GM18508 (cell line): ENCODE measurements around the gene CREBZF.

Source experiments
- ATAC-seq: cut with Tn5 transposase; IDR thresholded peaks from one replicate; pipeline ENCODE4 v1.9.1; 2021; ENCODE audit warnings: moderate number of reproducible peaks; ENCODE audit not compliant: insufficient read depth, unreplicated experiment

The CREBZF gene, protein sequence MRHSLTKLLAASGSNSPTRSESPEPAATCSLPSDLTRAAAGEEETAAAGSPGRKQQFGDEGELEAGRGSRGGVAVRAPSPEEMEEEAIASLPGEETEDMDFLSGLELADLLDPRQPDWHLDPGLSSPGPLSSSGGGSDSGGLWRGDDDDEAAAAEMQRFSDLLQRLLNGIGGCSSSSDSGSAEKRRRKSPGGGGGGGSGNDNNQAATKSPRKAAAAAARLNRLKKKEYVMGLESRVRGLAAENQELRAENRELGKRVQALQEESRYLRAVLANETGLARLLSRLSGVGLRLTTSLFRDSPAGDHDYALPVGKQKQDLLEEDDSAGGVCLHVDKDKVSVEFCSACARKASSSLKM

DNA sequence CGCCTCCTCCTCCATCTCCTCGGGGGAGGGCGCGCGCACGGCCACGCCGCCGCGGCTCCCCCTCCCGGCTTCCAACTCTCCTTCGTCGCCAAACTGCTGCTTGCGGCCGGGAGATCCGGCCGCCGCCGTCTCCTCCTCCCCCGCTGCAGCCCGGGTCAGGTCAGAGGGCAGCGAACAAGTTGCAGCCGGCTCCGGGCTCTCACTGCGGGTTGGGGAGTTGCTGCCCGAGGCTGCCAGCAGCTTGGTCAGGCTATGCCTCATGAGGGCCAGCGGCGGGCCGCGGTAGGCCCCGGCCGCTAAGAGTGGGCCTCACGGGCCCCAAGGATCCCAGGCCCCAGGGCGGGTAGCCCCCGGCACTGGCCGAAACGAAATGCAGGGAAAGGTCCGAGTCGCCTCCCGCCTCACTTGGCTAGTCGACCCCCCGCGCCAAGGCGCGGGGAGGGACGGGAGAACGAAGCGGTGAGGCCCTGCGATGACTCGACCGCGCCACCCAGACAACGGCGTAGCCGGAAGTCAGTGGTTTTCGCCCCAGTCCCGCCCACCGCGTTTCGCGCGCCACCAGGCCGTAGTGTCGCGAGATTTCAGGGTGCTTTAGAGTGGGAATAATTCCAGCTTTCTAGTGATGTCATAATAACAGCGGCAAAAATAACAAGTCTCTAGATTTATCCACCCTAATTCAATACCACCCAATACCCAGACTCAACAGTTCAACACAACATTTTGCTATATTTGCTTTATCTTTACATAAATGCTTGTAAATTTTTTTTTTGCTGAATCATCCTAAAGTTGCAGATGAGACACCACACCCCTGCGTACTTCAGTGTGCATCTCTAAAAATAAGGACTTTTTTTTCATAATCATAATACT lies at the start of gene CREBZF:
TSS of gene CREBZF (minus strand) at position 515 of the 867 bp plus-strand sequence. CDS start at position 261, 254 bp downstream.
- ATAC-seq, result peak; percentile 73

DNA sequence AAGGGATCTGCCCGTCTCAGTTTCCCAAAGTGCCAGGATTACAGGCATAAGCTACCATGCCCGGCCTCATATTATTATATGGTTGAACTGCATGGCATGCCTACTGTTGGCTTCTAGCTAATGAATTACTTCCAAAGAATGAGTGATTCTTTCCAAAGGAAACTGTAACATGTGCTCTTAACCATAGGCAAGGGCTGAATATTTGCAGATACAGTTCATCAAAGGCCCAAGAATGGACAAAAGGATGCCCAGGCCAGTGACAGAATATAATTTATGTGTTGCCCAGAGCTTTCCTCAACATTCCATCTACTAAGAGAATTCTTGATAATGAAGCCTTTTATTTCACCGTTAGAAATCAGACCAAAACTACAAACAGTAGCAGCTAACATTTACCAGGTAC lies 48.0 kb upstream of the CREBZF start:
- no peak for ATAC-seq

DNA sequence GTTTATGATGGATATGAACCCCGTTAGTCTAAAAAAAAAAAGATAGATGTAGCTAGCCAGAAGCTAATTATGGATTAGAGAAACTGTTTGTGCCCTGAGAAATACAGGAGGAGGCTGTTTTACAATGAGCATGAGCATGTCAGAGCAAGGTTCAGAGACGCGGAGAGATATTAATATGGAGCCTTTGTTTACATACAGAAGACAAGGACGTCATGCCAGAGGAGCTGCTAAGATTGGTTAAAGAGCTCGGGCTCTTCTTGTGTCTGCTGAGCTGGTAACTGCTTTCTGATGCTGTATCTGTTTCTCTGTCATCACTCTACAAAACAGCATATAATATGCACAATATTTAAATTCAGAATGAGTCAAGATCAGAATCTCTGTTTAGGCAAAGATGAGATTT lies 46.0 kb upstream of the CREBZF start:
- no peak for ATAC-seq

DNA sequence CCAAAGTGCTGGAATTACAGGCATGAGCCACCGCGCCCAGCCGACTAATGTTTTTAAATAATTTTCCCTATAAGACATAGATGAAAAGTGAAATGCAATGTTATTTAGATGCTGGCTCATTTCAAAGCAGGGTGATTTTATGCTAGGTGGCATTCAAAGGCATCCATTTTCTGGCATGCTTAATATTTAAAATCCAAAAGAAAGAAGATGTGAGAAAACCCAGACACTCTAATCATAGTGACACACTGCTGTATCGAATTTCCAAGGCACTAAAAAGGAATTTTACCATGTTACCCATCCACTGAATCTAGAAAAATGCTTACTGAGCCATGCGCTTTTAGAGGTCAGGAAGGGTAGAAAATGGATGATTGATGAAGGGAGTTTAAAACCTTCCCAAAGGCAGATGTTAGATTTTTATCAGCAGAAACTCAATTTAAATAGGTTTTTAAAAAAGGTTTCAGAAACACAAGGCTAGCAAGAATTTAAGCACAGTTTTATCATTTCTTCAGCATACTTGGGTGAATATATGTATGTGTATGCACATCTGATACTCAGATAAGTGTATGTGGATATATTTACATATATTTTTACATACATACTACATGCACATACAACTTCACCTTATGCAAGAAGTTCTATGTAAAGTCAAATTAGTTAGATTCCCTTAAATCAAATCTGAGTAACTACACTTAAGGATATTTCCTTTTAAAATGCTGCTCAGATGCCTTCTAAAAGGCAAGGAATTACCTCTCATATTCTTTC lies 45.2 kb upstream of the CREBZF start:
- no peak for ATAC-seq

DNA sequence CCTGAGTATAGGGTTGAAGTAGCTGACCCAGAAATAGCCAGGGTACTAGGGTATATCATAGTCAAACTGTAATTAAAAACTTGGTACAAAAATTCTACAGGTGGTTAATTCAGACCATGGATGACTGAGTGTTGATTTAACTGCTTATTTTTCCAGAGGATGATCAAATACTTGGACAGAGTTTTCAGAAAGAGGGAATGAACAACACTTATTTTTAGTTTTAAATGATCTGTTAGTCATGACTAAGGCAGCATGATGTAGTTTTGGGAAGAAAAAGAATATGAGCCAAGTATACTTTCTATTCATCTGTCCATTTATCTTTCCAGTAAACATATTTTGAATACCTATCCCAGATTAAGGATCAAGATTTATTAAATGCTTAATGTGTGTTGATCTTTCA lies 40.9 kb upstream of the CREBZF start:
- no peak for ATAC-seq

DNA sequence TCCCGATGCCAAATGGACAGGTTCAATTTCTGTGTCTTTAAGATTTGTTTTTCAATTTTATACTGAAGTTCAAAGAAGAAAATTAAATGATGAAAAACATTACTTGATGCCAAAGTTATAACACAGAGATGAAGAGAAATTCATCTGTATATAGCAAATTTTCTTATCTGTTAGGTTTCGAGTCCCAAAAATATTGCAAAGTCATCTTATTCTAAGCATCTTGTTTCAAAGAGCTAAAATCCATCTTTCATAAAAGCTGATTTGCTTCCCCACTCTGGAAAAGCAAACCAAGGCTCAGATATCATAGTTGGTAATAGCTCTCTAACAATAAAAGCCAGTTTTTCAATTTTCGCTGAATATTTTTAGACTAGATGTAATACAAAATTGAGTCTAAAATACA lies 40.0 kb upstream of the CREBZF start:
- no peak for ATAC-seq

DNA sequence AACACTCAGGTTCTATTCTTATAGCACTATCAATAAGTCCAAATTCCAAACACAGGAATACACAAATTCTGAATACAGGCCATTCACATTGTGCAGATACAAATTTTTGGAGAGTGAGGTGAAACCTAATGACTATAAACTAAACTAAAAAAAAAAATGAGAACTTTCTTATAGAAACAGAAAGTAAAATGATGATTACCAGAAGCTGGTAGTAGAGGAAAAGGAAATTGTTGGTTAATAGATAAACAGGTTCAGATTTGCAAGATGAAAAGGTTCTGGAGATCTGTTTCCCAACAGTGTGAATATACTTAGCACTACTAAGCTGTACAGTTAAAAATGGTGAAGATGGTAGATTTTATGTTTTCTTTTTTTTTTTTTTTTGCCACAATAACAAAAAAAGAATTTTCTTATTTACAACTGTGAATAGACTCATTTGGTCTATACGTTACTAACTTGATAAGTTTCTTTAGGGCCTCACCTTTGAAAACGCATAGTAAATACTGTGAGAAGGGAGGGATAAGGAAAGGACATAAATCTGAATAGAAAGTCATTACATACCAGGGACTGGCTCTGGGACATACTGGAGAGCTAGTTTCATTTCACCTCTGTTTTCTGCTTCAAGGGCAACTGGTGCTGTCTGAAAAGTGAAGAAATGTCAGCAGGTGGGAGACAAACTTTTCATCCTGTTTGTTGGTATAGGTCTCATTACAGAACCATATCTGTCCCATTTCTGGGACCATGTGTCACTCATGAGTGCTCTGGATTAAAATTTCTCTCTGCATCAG lies 35.2 kb upstream of the CREBZF start:
- ATAC-seq, result peak; percentile 83

DNA sequence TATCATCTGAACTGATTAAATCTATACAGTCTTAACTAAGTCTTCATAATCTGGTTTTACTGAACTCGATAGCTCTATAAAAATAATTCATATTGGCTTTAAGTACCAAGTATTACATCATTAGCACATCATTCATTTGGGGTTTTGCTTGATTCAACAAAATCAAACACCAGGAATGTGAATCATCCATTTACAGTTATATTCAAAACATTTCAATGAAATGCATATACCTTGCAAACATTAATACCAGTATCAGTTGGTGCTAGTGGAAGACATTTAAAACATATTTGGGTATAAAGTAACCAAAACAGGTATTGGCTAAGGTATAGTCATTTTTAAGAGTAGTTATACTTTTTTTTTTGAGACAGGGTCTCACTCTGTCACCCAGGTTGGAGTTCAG lies 33.3 kb upstream of the CREBZF start:
- ATAC-seq, result no peak

DNA sequence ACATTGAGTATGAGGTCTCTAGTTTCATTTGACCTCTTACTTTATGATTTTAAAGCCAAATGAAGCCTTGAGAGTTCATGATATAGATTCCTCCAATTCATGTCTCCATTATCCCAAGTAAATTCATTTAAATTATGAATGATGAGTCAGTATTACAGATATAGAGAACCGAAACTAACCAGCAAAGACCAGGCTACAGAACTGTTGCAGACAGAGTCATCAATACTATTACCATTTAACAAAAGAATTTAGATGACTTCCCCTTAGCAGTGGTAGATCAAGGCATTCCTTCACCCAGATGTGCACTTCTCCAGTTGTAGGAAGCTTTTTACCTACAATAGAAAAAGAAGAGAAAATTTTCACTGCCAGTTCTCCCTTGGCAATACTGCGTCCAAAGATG lies 32.8 kb upstream of the CREBZF start:
- ATAC-seq, result no peak

DNA sequence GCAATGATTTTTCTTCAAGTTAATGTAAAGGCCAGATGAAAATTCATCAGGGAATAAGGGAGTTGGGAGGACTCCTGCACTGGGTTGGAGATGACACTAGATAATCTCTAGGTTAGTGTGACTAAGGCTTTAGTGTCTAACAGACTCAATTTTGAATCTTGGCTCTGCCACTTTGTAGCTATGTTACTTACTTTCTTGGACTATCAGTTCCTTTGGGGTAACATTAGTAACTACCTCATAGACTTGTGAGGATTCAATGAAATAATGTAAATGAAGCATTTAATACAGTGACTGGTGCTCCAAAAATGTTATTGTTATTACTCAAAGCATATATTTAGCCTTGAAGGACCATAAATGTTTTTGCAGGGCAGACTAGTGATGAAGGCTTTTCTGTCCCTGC lies 30.6 kb upstream of the CREBZF start:
- ATAC-seq, result no peak

DNA sequence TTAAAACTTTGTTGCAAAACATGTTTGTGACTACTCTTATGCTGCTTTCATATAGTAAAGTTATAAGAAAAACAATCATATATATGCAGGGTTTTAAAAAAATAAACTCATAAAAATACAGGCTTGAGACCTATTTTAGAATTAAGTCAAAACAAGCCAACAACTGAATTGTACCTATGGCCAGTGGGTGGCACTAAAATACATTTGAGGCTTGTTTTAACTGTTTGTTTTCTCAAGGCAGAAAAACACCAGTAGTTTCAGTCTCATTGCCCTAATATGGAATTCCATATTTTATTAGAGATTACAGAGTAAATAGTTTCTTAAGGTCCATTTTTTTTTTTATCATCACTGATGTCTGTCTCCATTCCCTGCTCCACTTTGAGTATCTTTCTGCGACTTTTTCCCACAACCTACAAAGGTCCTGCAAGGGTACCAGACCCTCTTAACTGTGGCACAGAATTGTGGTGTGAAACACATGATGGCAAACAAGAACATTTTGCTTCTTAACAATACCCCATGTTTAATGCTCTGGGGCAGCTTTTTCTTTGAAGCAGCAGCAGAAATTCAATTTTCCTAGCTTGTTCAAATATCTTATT lies 29.6 kb upstream of the CREBZF start:
- no peak for ATAC-seq

DNA sequence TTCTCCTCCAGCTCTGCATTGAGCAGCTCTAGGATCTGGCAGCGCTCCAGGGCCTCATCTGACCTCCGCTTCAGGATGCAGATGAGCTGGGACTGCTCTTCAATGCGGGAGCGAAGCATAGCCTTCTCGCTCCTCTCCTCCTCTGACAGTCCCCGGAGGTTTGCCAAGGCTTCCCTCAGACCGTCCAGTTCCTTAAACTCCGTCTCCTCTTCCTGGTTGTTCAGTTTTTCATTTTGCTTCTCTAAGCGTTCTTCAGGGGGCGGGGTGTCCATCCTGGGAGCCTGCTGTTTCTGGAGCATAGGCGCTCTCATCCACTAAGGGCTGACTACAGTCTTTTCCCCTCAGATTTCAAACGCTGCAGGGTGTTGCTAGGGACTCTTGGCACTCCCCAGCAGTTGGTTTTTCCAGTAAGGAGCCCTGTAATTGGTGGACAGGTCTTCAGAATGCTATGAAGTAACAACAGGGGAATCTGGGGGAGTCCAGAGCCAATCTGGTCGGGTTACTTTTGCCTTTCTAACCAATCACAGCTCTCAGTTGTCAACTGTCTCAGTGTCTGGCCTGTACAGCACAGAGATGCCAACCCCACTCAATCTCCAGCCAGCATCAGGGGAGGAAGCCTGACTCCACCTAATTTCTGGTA lies 21.0 kb upstream of the CREBZF start, which contains the start of gene CCDC89:
TSS of gene CCDC89 (minus strand) at position 376 of the 640 bp plus-strand sequence. CDS start at position 311, 65 bp downstream.
- no peak for ATAC-seq

DNA sequence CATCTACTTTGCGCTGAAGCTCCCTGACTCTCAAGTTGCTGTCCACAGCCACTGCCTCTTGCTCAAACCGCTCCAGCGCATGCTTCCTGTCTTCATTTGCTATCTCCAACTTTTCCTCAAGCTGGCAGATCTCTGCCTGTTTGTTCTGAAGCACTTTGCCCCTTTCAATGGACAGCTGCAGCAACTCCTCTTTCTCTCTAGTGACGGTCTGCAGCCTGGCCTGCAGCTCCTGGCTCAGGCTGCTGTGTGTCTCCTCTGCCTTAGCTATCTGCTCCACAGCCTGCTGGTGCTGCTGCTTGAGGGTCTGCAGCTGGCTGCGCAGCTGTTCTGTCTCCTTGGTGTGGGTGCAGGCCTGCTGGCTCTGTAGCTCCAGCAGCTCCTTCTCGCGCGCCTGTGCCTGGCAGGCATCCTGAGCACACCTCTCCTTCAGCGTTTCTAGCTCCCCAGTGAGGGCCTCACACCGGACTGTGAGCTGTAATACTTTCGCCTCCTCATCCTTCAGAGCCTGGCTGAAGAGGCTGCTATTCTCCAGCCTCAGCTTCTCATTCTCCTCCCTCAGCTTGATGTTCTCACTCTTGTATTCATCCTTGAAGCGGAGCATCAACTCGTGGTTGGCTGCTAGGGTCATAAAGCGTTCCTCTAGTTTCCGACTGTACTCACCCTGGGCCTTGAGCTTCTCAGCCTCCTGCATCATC lies 20.3 kb upstream of the CREBZF start:
- ATAC-seq, result no peak

DNA sequence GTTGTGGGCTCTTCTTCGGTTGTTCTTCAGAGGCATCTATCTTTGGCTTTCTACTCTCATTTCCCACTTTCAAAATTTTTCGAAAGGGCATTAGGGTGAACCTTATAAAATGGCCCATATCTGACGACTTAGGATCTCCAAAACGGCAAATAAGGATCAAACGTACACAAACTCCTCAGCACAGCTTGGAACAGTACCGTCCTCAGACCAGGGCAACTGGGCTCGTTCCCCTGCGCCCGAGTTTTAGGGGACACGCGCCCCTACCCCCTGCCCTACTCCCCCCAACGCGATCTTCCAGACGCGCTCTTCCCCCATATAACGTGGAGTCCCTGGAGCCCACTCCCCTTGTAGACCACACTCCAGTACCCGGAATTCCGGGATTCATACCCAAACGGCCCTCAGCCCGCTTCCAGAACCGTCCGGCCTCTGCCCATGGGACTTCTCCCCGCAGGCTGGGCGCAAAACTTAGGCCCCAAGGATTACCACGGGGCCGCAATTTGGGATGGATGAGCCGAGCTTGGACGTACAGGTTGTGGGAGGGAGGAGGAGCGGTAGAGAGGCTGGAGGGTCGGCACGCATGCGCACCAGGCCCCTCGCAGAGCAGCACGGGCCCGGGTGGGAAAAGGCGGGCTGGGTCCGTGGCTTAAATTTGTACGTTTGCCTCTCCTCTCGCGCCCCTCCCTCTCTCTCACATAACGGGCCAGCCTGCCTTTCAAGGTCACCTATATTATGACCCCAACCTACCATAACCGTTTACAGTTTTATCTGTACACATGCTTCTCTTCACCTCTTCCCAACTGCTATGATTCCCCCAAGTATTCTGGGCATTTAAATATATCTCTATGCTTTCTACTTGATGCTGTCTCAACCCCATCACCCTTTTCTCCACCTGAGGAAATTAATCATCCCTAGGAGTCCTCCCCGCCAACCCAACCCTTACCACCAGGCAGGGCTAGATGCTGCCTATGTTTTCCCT lies 17.7 kb upstream of the CREBZF start:
- ATAC-seq, result no peak

DNA sequence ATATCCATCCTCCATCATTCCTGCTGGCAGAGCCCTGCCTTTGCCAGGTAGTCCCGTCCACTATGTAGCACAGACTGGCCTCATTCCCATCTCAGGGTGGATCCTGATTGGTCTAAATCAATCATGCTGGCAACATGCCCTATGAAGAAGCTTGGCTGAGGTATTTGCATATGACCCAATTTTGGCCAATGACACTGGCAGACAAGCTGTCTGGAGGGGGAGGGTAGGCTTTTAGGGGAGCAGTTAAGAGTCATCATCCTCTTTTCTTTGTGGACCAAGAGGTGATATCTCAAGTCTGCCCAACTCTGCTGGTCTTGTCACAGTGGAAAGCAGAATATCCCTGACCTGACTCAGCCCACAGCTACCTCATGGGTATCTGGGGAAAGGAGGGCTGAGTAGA lies 16.0 kb upstream of the CREBZF start:
- ATAC-seq, result no peak

DNA sequence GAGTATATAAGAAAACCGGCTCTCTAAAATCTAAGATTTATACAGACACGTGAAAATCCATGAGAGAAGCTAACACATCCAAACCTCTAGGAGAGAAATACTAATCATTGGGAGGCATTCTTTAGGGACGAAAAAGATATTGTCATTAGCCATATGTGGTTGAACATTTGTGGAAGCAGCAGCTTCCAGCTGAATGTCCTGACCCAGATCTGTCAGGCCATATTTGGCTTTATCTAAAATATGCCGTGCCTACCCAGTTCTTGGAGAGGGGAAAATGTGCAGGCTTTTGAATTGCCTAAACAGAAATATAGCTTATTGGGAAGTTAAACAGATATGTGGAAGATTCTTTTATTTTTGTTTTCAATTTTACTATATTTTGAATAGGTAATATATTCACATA lies 14.6 kb upstream of the CREBZF start:
- no peak for ATAC-seq

DNA sequence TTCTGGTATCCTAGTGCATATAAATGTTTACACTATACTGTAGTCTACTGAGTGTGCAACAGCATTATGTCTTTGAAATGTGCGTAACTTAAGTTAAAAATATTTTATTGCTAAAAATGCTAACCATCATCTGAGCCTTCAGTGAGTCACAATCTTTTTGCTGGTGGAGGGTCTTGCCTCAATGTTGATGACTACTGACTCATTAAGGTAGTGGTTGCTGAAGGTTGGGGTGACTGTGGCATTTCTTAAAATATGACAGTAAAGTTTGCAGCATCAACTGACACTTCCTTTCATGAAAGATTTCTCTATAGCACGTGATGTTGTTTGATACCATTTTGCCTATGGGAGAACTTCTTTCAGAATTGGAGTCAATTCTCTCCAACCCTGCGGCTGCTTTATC lies 8.5 kb upstream of the CREBZF start:
- ATAC-seq, result no peak
